Right cardiac atrium (tissue), 5 donors: Measurements from ENCODE around the gene WDR72. TPM values are rescaled to one million over a fixed set of nuclear protein-coding genes. Genes with fewer than 3 reads are reported as not detected.

Experiments used
- ATAC-seq, 2 donors: fragments of 200-7000 bp; cut with Tn5 transposase; one replicate each; pipeline versions ENCODE4 v1.8.0 to v1.9.1; 2020; ENCODE audit warnings: moderate library complexity in 2 of 2, mild to moderate bottlenecking in 1 of 2
- DNase-seq, 3 donors: peaks; one replicate each; pipeline ENCODE4 v3.0.0-alpha.2; 2020
- H3K27ac ChIP-seq: one replicate; pipeline ENCODE4 v1.5.1; 2013; ENCODE audit warnings: mild to moderate bottlenecking, low read length, control low read depth, moderate library complexity
- H3K27me3 ChIP-seq: one replicate; pipeline ENCODE4 v1.6.1; 2013; ENCODE audit not compliant: control insufficient read depth, insufficient read depth
- H3K4me1 ChIP-seq: one replicate; pipeline ENCODE4 v1.6.1; 2013; ENCODE audit warnings: low read length; ENCODE audit not compliant: control insufficient read depth, insufficient read depth
- H3K4me3 ChIP-seq: one replicate; pipeline ENCODE4 v1.5.1; 2013; ENCODE audit warnings: low read length, control low read depth
- H3K9me3 ChIP-seq: one replicate; pipeline ENCODE4 v1.6.1; 2013; ENCODE audit warnings: low read length; ENCODE audit not compliant: control insufficient read depth
- WGBS: extraction: QIAGEN DNeasy Blood & Tissue Kit; methylation state at CpG from one replicate; pipeline ENCODE4 v1.1.7; 2013; 5-methylcytosine and 5-hydroxymethylcytosine counted together
- intact Hi-C, 4 donors: fragments of 100-400 bp; cut with DNase I; formaldehyde crosslinking; loops; one replicate each; pipeline versions ENCODE4 v1.11.0 to v1.14.0; 2022 to 2023
- polyA plus RNA-seq: library from polyadenylated mRNA; stranded (reverse); fragments of 200-250 nt; gene quantifications from one replicate; pipeline ENCODE4 v1.2.3, GENCODE V29; 2013
- total RNA-seq, 4 donors: library from RNA; stranded (reverse); fragmentation: NEBNext Ultra II Directional; extraction: Animal tissue kit (Norgen Biotek cat#: 25700); gene quantifications; one replicate each; pipeline ENCODE4 v1.2.1, GENCODE V29; 2021
- donor health status: healthy with polysubstance abuse.
- donor health status: DM: no; HTN: yes; CAD: no.
- donor health status: DM: no; HTN: no; CAD: no.
- donor health status: DM: no; HTN: yes; CAD: no; lungs with severe emphysema.
- donor health status: DM: yes; HTN: yes; CAD: no.

WDR72 gene
- total and polyA plus RNA-seq, 5 donors, result 0.05 to 0.31 (median 0.12) TPM

DNA sequence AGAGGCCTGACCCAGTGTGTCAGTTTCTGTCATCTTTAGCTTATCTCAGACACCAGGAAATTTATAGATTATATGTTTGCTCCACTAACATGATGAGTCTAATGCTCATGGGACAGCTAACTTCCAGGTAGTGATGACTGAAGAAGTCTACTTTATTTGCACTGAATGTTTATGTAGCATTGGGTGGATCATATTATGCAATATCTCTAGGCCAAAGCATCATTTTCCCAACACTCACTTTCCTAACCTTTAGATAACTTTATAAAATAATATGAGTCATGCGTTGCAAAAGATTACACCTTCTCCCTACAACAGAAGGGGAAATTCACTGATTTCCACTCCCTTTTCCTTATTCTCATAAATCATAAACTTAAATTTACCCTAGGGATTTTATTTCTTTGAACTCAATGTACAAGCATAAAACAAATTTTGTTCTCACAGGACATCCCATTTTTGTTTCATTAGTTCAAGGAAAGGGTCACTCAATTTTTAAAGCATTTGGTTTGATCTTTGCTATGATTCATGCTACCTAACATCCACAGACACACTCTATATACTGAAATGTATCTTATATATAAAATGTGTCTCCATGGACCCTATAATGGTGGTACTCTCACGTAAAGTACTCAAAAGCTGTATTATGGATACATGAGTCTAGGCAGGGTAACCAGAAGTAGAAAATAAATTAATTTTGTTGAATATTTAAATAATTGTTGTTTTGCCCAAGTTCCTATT lies 225.2 kb downstream of the WDR72 start:
- Histone ChIP-seq H3K27me3 (no peaks in the 10 kb centered on the region), H3K9me3 (no peaks in the 10 kb centered on the region), H3K4me1 (no peaks in the 10 kb centered on the region), H3K27ac (no peak overlapping the region), H3K4me3 (no peak overlapping the region)
- 84% methylated on average over 2 of the region's 2 CpGs for WGBS
- ATAC-seq, result no peak
- DNase-seq, result no peak
- intact Hi-C loops, result loop anchor here in 1 of 4 donors (10.0 kb wide), 1 partner anchor 61 kb away; no protein-coding TSS in a partner anchor

DNA sequence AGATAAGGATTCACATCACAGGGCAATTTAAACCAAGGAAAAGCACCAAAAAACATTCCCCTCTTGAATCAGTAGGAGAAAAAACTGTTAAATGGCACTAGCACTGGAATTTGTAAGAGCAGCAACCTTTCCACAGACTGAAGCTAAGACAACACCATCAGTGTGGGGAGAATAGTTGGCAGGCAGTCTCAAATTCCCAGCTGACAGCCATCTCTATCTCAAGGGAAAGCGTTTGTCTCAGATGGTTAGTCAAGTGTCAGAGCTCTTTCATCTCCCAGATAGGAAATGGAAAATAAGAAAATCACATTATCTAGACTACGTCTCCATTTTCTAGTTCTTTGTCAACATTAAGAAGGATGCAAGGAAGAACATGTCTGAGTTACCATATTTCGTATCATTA lies 228.7 kb downstream of the WDR72 start:
- ATAC-seq, result no peak
- H3K27ac ChIP-seq, result no peak overlapping the region
- no peaks in the 10 kb centered on the region for H3K4me1 ChIP-seq
- WGBS, result 26% methylated on average over 3 of the region's 3 CpGs
- no peaks in the 10 kb centered on the region for H3K9me3 ChIP-seq
- DNase-seq, result no peak
- H3K27me3 ChIP-seq, result no peaks in the 10 kb centered on the region
- H3K4me3 ChIP-seq, result no peak overlapping the region
- intact Hi-C loops, result loop anchor here in 1 of 4 donors (10.0 kb wide), 1 partner anchor 64 kb away; no protein-coding TSS in a partner anchor

DNA sequence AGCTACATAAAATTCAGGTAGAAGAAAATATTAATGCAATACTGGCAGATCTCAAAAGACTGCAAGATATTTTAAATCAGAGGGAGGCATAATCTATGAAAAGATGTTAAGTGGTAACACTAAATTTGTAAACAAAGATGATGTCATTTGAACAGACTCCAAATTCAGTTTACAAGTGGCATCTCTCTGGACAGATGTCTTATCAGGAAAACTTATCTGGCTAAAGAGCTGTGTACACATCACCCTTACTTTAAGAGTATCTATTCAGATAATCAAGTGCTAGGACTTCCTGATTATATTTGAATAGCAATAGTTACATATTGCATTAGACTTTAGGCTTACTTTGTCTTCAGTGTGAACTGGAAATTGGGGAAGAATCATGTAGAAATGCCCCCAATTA lies 231.5 kb downstream of the WDR72 start:
- no peaks in the 10 kb centered on the region for H3K4me1 ChIP-seq
- H3K27ac ChIP-seq, result no peak overlapping the region
- ATAC-seq (no peak), DNase-seq (no peak)
- no peaks in the 10 kb centered on the region for H3K27me3 ChIP-seq
- H3K9me3 ChIP-seq, result no peaks in the 10 kb centered on the region
- intact Hi-C loops, result no loop called here
- H3K4me3 ChIP-seq, result no peak overlapping the region

DNA sequence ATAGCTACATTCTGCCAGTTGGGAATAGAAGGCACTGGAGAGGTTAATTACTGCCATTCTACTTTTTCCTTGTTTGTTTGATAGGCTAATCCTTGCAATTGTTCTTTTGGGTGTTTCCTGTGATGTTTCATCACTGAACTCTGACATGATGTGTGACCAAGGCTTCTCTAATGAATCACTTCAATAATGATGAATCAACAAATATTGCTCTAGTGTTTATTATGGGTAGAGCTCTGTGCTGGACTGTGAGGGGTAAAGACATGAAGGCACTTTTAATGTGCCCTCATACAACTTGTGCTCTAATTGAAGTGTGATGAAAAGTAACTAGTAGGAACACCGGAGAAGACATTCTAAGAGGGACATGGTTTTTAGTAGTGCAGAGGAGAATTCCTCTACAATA lies 233.6 kb downstream of the WDR72 start:
- Histone ChIP-seq H3K27me3 (no peaks in the 10 kb centered on the region), H3K27ac (no peak overlapping the region), H3K4me1 (no peaks in the 10 kb centered on the region), H3K9me3 (no peaks in the 10 kb centered on the region), H3K4me3 (no peak overlapping the region)
- no peak for DNase-seq
- WGBS, result 45% methylated on average over 1 of the region's 1 CpG
- intact Hi-C loops, result no loop called here
- no peak for ATAC-seq

DNA sequence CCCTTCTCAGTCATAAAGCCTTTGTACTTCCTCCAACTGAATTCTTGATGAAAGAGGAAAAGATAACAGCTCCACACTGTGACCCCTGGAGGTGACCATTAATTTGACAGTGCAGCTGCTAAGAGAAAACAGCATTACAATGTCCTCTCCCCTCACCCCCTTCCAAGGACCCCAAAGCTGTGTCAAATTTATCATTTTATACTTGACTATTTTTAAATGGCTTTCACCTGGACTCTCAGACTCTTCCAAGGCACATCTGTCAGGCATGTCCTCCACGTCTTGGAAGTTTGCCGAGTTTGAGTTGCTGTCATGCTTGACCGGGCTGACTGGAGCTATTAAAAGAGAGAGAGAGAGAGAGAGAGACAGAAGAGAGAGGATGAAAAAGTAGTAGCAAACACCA lies 236.5 kb downstream of the WDR72 start:
- DNase-seq (peak; percentile 9 to 39 (median 33)), ATAC-seq (peak; percentile 46 to 76)
- 34% methylated on average over 3 of the region's 3 CpGs for WGBS
- Histone ChIP-seq H3K9me3 (no peaks in the 10 kb centered on the region), H3K27ac (no peak overlapping the region), H3K4me3 (no peak overlapping the region), H3K4me1 (no peaks in the 10 kb centered on the region), H3K27me3 (no peaks in the 10 kb centered on the region)
- intact Hi-C loops, result no loop called here

DNA sequence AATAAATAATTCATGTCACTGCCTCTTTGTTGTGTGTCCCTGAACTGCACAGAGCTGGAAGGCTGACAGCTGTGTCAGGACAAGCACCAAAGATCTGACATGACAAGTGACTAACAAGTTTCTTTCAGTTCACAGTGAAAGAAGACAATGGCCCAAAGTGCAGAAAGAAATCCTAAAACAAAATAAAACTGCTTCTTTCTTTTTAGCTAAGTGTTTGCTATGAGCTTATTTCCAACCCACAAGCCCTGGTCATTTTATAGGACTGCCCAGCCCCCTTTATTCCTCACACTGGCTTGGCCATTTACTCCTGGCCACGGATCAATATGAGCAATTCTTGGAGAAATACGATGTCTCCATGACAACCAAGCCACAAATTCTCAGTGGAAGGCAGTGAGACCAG lies 238.5 kb downstream of the WDR72 start:
- no peak for ATAC-seq
- no peak overlapping the region for H3K27ac ChIP-seq
- no peak overlapping the region for H3K4me3 ChIP-seq
- intact Hi-C loops, result no loop called here
- no peaks in the 10 kb centered on the region for H3K9me3 ChIP-seq
- 33% methylated on average over 2 of the region's 2 CpGs for WGBS
- DNase-seq, result no peak
- H3K4me1 ChIP-seq, result no peaks in the 10 kb centered on the region
- H3K27me3 ChIP-seq, result no peaks in the 10 kb centered on the region

DNA sequence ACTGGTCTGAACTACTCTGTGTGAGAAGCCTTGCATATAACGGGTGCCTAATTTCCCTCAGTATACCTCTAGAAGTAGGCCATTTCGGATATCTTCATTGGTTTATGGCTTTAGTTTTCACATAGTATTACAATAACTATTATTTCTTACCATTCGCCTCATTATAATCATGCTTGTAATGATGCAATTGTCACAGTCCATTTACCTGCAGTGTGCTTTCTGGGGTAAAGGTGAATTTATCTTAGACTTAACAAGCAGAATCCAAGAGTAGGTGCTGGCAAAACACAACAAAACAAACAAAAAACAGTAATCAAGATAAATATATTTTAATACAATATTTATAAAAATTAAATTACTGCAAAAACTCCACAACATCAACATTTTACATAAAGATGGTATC lies 246.0 kb downstream of the WDR72 start:
- H3K4me1 ChIP-seq, result no peaks in the 10 kb centered on the region
- H3K27me3 ChIP-seq, result no peaks in the 10 kb centered on the region
- 85% methylated on average over 3 of the region's 3 CpGs for WGBS
- intact Hi-C loops, result no loop called here
- H3K27ac ChIP-seq, result no peak overlapping the region
- H3K9me3 ChIP-seq, result no peaks in the 10 kb centered on the region
- no peak overlapping the region for H3K4me3 ChIP-seq
- ATAC-seq (no peak), DNase-seq (no peak)

DNA sequence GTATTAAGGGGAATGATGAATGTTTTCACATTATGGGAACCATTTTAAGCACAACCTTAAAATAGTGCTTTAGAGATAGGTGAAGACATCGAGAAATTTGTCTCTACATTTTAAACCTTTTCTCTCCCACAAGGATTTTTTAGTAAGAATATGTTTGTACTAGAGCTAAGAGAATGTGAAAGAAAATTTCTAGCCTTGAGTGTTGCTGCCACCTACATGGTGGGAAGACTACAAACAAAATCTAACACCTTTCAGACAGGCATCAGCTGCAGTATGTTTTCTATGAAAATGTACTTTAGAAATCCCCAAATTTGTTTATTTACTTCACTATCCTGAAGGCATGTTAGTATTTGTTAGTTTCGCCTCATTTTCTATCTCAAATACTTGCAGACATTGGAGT lies 247.4 kb downstream of the WDR72 start:
- Histone ChIP-seq H3K4me1 (no peaks in the 10 kb centered on the region), H3K9me3 (no peaks in the 10 kb centered on the region), H3K27ac (no peak overlapping the region), H3K4me3 (no peak overlapping the region), H3K27me3 (no peaks in the 10 kb centered on the region)
- intact Hi-C loops, result no loop called here
- ATAC-seq (no peak), DNase-seq (no peak)
- 77% methylated on average over 2 of the region's 2 CpGs for WGBS

DNA sequence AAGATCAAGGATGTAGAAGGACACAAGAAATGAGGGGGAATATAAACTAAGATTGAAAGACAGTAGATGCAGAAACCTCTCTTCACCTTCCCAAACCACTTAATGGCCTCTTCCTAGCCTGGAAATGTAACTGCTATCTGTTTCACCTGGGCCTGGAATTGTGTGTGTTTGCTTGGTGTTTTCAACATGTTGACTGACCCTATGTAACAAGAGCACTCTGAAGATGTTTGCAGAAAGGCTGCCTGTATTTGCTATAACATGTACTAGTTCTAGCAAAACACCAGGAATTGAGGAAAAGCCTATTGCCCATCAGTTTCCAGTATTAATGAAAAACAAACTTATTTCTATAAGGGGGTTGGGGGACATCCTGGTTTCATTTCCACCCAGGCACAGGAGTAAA lies 248.3 kb downstream of the WDR72 start:
- Histone ChIP-seq H3K27me3 (no peaks in the 10 kb centered on the region), H3K4me1 (no peaks in the 10 kb centered on the region), H3K4me3 (no peak overlapping the region), H3K27ac (no peak overlapping the region), H3K9me3 (no peaks in the 10 kb centered on the region)
- ATAC-seq, result no peak
- intact Hi-C loops, result no loop called here
- no peak for DNase-seq

DNA sequence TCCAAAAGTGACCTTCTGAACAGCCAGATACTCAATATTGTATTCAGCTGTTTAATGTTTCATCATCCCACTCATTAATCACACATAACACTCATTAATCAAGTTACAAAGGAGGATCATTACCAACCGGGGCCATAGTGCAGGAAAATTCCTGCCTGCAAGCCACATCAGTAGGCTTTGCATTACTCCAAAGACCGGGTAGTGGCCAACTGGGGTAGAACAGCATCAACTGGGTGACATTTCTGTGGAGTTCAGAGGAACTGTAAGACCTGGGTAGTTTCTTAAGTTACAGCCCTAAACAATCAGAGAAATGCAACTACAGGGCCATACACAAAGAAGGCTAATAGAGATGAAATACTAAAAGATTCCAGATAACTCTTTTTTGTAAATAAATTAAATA lies 253.1 kb downstream of the WDR72 start:
- intact Hi-C loops, result no loop called here
- Histone ChIP-seq H3K9me3 (no peaks in the 10 kb centered on the region), H3K27ac (no peak overlapping the region), H3K27me3 (no peaks in the 10 kb centered on the region), H3K4me3 (no peak overlapping the region), H3K4me1 (no peaks in the 10 kb centered on the region)
- DNase-seq (no peak), ATAC-seq (no peak)
- 67% methylated on average over 2 of the region's 2 CpGs for WGBS

DNA sequence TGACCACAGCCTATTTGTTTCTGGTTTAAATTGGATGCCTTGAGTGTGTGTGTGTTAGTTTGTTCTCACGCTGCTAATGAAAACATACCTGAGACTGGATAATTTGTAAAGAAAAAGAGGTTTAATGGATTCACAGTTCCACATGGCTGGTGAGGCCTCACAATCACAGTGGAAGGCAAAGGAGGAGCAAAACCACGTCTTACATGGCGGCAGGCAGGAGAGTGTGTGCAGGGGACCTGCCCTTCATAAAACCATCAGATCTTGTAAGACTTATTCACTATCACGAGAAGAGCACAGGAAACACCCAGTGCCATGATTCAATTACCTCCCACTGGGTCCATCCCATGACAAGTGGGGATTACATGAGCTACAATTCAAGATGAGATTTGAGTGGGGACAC lies 260.5 kb downstream of the WDR72 start:
- no peaks in the 10 kb centered on the region for H3K9me3 ChIP-seq
- no peak overlapping the region for H3K27ac ChIP-seq
- H3K4me1 ChIP-seq, result no peaks in the 10 kb centered on the region
- WGBS, result 83% methylated on average over 4 of the region's 4 CpGs
- DNase-seq, result no peak
- no peaks in the 10 kb centered on the region for H3K27me3 ChIP-seq
- no peak for ATAC-seq
- intact Hi-C loops, result loop anchor here in 1 of 4 donors (10.0 kb wide), 1 partner anchor 56 kb away; no protein-coding TSS in a partner anchor
- H3K4me3 ChIP-seq, result no peak overlapping the region

DNA sequence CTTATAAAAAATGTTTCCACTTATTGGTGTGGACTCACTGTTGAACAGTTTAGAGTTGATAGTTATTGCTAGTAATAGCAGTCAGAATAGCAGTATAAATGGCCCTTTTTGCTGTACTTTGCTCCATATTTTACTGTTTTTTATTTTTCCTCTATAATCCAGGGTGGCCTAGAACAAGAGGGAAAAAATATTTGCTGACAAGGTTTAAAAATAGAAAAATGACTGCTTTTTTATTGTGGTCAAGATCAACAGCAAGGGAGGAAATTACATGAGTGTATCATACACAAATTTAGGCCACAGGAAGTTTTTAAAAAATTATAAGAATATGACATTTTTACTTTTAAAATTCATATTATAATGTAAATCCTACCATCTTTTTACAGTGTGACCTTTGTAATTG lies 269.1 kb downstream of the WDR72 start:
- no peaks in the 10 kb centered on the region for H3K27me3 ChIP-seq
- no peak for ATAC-seq
- no peak overlapping the region for H3K27ac ChIP-seq
- no peaks in the 10 kb centered on the region for H3K4me1 ChIP-seq
- no peak for DNase-seq
- H3K9me3 ChIP-seq, result no peaks in the 10 kb centered on the region
- H3K4me3 ChIP-seq, result no peak overlapping the region
- intact Hi-C loops, result loop anchor here in 1 of 4 donors (10.0 kb wide), 1 partner anchor 64 kb away; no protein-coding TSS in a partner anchor
